Activated T-cell treated with anti-CD3 and anti-CD28 coated beads, Interleukin-2, amount 50 U/mL, for 4 hours (primary cell): ENCODE data around the gene OR52I1. TPM values are rescaled to one million over a fixed set of nuclear protein-coding genes. Genes with fewer than 3 reads are reported as not detected.

ENCODE experiments used
- ATAC-seq, 2 donors: fragments of 200-7000 bp; cut with Tn5 transposase; one replicate each; pipeline ENCODE4 v1.10.0; 2021
- DNase-seq: peaks from one replicate; pipeline ENCODE4 v3.0.0-alpha.2; 2020
- H3K27me3 Mint-ChIP-seq: one replicate; pipeline ENCODE4 v1.8.0; 2021; ENCODE audit warnings: low read depth, mixed read lengths
- H3K36me3 Mint-ChIP-seq: one replicate; pipeline ENCODE4 v1.8.0; 2022; ENCODE audit warnings: mixed read lengths; ENCODE audit not compliant: insufficient read depth
- H3K4me1 Mint-ChIP-seq: one replicate; pipeline ENCODE4 v1.8.0; 2021; ENCODE audit warnings: low read depth, mixed read lengths
- H3K4me3 Mint-ChIP-seq: one replicate; pipeline ENCODE4 v1.8.0; 2021; ENCODE audit warnings: mild to moderate bottlenecking, moderate library complexity, mixed read lengths
- H3K9me3 Mint-ChIP-seq: one replicate; pipeline ENCODE4 v1.8.0; 2021; ENCODE audit warnings: mixed read lengths
- total RNA-seq, 3 donors: library from RNA; stranded (reverse); gene quantifications; one replicate each; pipeline ENCODE4 v1.2.1, GENCODE V29; 2021

Gene OR52I1
- total RNA-seq, 3 donors from 2014 or later, result not detected

GRCh38 chr11:4641501-4641900 lies 47.7 kb downstream of the OR52I1 start:
- Mint-ChIP-seq H3K36me3 (no peaks in the 10 kb centered on the region), H3K27me3 (peaks cover 11% of the 10 kb centered on the region), H3K4me3 (no peak overlapping the region)

GRCh38 chr11:4642043-4642442 lies 48.2 kb downstream of the OR52I1 start:
- Mint-ChIP-seq H3K27me3 (peaks cover 11% of the 10 kb centered on the region), H3K9me3 (no peaks in the 10 kb centered on the region), H3K4me1 (no peaks in the 10 kb centered on the region), H3K4me3 (no peak overlapping the region), H3K36me3 (no peaks in the 10 kb centered on the region)
- ATAC-seq (no peak), DNase-seq (no peak)

More at GRCh38 chr11:4641501-4641900, 47.7 kb downstream of the OR52I1 start:
- H3K9me3 Mint-ChIP-seq, result no peaks in the 10 kb centered on the region
- DNase-seq, result no peak
- H3K4me1 Mint-ChIP-seq, result no peaks in the 10 kb centered on the region
- no peak for ATAC-seq

- H3K4me1 Mint-ChIP-seq, result no peaks in the 10 kb centered on the region
- H3K36me3 Mint-ChIP-seq, result no peaks in the 10 kb centered on the region
- H3K27me3 Mint-ChIP-seq, result peaks cover 11% of the 10 kb centered on the region
- no peak for ATAC-seq
- H3K9me3 Mint-ChIP-seq, result no peaks in the 10 kb centered on the region
- no peak overlapping the region for H3K4me3 Mint-ChIP-seq
- no peak for DNase-seq
Observed at GRCh38 chr11:4643076-4643475, 49.2 kb downstream of the OR52I1 start.

GRCh38 chr11:4643682-4644081 lies 49.8 kb downstream of the OR52I1 start, which contains the start of gene OR51E1:
Gene OR51E1 (plus strand): TSS chr11:4643982. CDS start chr11:4652527, 8,545 bp downstream.
- no peaks in the 10 kb centered on the region for H3K36me3 Mint-ChIP-seq

GRCh38 chr11:4644233-4644632 lies 50.4 kb downstream of the OR52I1 start:
- Mint-ChIP-seq H3K27me3 (peaks cover 11% of the 10 kb centered on the region), H3K36me3 (no peaks in the 10 kb centered on the region), H3K9me3 (no peaks in the 10 kb centered on the region), H3K4me3 (no peak overlapping the region), H3K4me1 (no peaks in the 10 kb centered on the region)
- DNase-seq, result no peak
- no peak for ATAC-seq

More at GRCh38 chr11:4643682-4644081, 49.8 kb downstream of the OR52I1 start, which contains the start of gene OR51E1:
- Mint-ChIP-seq H3K27me3 (peaks cover 11% of the 10 kb centered on the region), H3K4me3 (no peak within 1 kb of the TSS), H3K4me1 (no peaks in the 10 kb centered on the region), H3K9me3 (no peaks in the 10 kb centered on the region)
- no peak for ATAC-seq
- no peak for DNase-seq

Other genes starting within 250 kb of the OR52I1 start
- not detected for gene OR52B4, start 225.7 kb upstream of the OR52I1 start, total RNA-seq
- 10 to 100 TPM; 20.9 to 22.8 (median 22.3) TPM for gene TRIM21, start 200.3 kb upstream of the OR52I1 start, total RNA-seq
- gene OR52K2, start 144.7 kb upstream of the OR52I1 start, total RNA-seq, result not detected
- gene OR52K1, start 111.4 kb upstream of the OR52I1 start, total RNA-seq, result under 1 TPM in 1 of 3 donors, not detected in 2; 0.05 TPM
- not detected for gene OR52M1, start 48.8 kb upstream of the OR52I1 start, total RNA-seq
- not detected for gene OR52I2, start 12.3 kb upstream of the OR52I1 start, total RNA-seq
- gene TRIM68, start 14.2 kb downstream of the OR52I1 start, total RNA-seq, result 1 to 10 TPM; 7.7 to 8.6 (median 8.1) TPM
- gene OR51D1, start 43.4 kb downstream of the OR52I1 start, total RNA-seq, result not detected
- gene OR51E1, start 49.9 kb downstream of the OR52I1 start, total RNA-seq, result not detected
- gene OR51E2, start 103.8 kb downstream of the OR52I1 start, total RNA-seq, result not detected
- gene MMP26, start 110.7 kb downstream of the OR52I1 start, total RNA-seq, result not detected
- gene OR51F1, start 175.9 kb downstream of the OR52I1 start, total RNA-seq, result not detected
- not detected for gene OR52R1, start 210.3 kb downstream of the OR52I1 start, total RNA-seq
- not detected for gene OR51F2, start 227.3 kb downstream of the OR52I1 start, total RNA-seq